Left kidney (tissue), 2 donors: ENCODE measurements around the gene CAMLG. TPM values are rescaled to one million over a fixed set of nuclear protein-coding genes. Genes with fewer than 3 reads are reported as not detected.

Source experiments
- DNase-seq: peaks from one replicate; pipeline ENCODE4 v3.0.0-alpha.2; 2013
- polyA plus RNA-seq: library from polyadenylated mRNA; unstranded; fragments of 120-200 nt; gene quantifications from one replicate; pipeline ENCODE4 v1.2.1, GENCODE V29; 2013; ENCODE audit not compliant: insufficient read length

CAMLG gene
- polyA plus RNA-seq, 1 donor: 64.7 TPM

GRCh38 chr5:134769206-134769605 lies 30.9 kb downstream of the CAMLG start:
- DNase-seq: no peak

- no peak for DNase-seq
Measured at GRCh38 chr5:134772461-134773125, 34.2 kb downstream of the CAMLG start.

- DNase-seq: no peak
Measured at GRCh38 chr5:134777366-134777765, 39.0 kb downstream of the CAMLG start.

- no peak for DNase-seq
Measured at GRCh38 chr5:134784241-134784920, 46.0 kb downstream of the CAMLG start.

GRCh38 chr5:134784946-134785620 lies 46.7 kb downstream of the CAMLG start:
- DNase-seq: no peak

- DNase-seq: no peak
Measured at GRCh38 chr5:134787692-134788091, 49.3 kb downstream of the CAMLG start.

GRCh38 chr5:134791580-134791979 lies 53.2 kb downstream of the CAMLG start:
- no peak for DNase-seq

- DNase-seq: no peak
Measured at GRCh38 chr5:134792286-134792685, 53.9 kb downstream of the CAMLG start.

- no peak for DNase-seq
Measured at GRCh38 chr5:134793111-134793510, 54.8 kb downstream of the CAMLG start.

- no peak for DNase-seq
Measured at GRCh38 chr5:134794082-134794481, 55.7 kb downstream of the CAMLG start.

- DNase-seq: no peak
Measured at GRCh38 chr5:134794819-134795218, 56.5 kb downstream of the CAMLG start.

GRCh38 chr5:134798468-134798867 lies 60.1 kb downstream of the CAMLG start:
- DNase-seq: no peak

Other genes starting within 250 kb of the CAMLG start
- 10.5 TPM for gene JADE2, start 212.9 kb upstream of the CAMLG start, polyA plus RNA-seq
- gene SAR1B, start 105.7 kb upstream of the CAMLG start, polyA plus RNA-seq: 47.8 TPM
- gene SEC24A, start 89.8 kb upstream of the CAMLG start, polyA plus RNA-seq: 23.7 TPM
- gene DDX46, start 20.2 kb downstream of the CAMLG start, polyA plus RNA-seq: 110 TPM
- 119 TPM for gene C5orf24, start 107.4 kb downstream of the CAMLG start, polyA plus RNA-seq
- gene TXNDC15, start 135.8 kb downstream of the CAMLG start, polyA plus RNA-seq: 82.3 TPM
- 17.1 TPM for gene PCBD2, start 166.6 kb downstream of the CAMLG start, polyA plus RNA-seq
- 1.7 TPM for gene CATSPER3, start 229.4 kb downstream of the CAMLG start, polyA plus RNA-seq